OCI-LY3 (cell line): Measurements from ENCODE around the gene RNF121.

Experiments
- H2AFZ ChIP-seq: fragments of 200-600, 300-600 bp; shearing (Covaris generic); 2 replicates; pipeline ENCODE4 v1.6.0; 2014; ENCODE audit warnings: antibody characterized with exemption, low read depth, low read length
- H3K27ac ChIP-seq: fragments of 200-600, 300-600 bp; sonication (generic); 2 replicates; pipeline ENCODE4 v1.5.1; 2014; ENCODE audit warnings: mild to moderate bottlenecking, low read length, moderate library complexity, mixed read lengths
- H3K27me3 ChIP-seq: fragments of 200-600, 300-600 bp; sonication (generic); 2 replicates; pipeline ENCODE4 v1.6.1; 2014; ENCODE audit warnings: low read depth, low read length, mixed read lengths
- H3K36me3 ChIP-seq: fragments of 200-600, 300-600 bp; sonication (generic); replicated peaks from 2 replicates; pipeline ENCODE3; 2014; ENCODE audit warnings: low read depth, low read length, mixed read lengths
- H3K4me1 ChIP-seq: fragments of 300-600, 200-600 bp; sonication (generic); 2 replicates; pipeline ENCODE4 v1.6.1; 2014; ENCODE audit warnings: low read length, mixed read lengths
- H3K4me2 ChIP-seq: fragments of 200-600, 300-600 bp; sonication (generic); 2 replicates; pipeline ENCODE4 v1.6.1; 2014; ENCODE audit warnings: low read length, mixed read lengths
- H3K4me3 ChIP-seq: fragments of 300-600, 200-600 bp; sonication (generic); 2 replicates; pipeline ENCODE4 v1.5.1; 2014; ENCODE audit warnings: antibody characterized with exemption, mild to moderate bottlenecking, low read length, moderate library complexity
- H3K79me2 ChIP-seq: fragments of 300-600, 200-600 bp; shearing (Covaris generic); 2 replicates; pipeline ENCODE4 v1.6.1; 2014; ENCODE audit warnings: mild to moderate bottlenecking, low read length, mixed read lengths
- H3K9ac ChIP-seq: fragments of 300-600, 200-600 bp; shearing (Covaris generic); 2 replicates; pipeline ENCODE4 v1.6.0; 2014; ENCODE audit warnings: mild to moderate bottlenecking, low read length, moderate library complexity
- H3K9me3 ChIP-seq: fragments of 200-600, 300-600 bp; shearing (Covaris generic); 2 replicates; pipeline ENCODE4 v1.6.1; 2014; ENCODE audit warnings: low read length, mixed read lengths; ENCODE audit not compliant: insufficient read depth
- H4K20me1 ChIP-seq: fragments of 200-600, 300-600 bp; sonication (generic); 2 replicates; pipeline ENCODE4 v1.6.1; 2016; ENCODE audit warnings: low read length, mixed read lengths; ENCODE audit not compliant: insufficient read depth
- EZH2phosphoT487 ChIP-seq: fragments of 200-600 bp; shearing (Covaris generic); IDR thresholded peaks from 2 replicates; pipeline ENCODE4 v1.6.1; 2018; ENCODE audit warnings: antibody characterized with exemption, mixed run types, low read depth
- TF ChIP-seq, protein P1 (sequence below): fragments of 200-600, 300-600 bp; sonication (generic); IDR thresholded peaks from 2 replicates; pipeline ENCODE4 v1.5.1; 2014; ENCODE audit warnings: antibody characterized with exemption, low read length, low read depth

Gene RNF121

DNA sequence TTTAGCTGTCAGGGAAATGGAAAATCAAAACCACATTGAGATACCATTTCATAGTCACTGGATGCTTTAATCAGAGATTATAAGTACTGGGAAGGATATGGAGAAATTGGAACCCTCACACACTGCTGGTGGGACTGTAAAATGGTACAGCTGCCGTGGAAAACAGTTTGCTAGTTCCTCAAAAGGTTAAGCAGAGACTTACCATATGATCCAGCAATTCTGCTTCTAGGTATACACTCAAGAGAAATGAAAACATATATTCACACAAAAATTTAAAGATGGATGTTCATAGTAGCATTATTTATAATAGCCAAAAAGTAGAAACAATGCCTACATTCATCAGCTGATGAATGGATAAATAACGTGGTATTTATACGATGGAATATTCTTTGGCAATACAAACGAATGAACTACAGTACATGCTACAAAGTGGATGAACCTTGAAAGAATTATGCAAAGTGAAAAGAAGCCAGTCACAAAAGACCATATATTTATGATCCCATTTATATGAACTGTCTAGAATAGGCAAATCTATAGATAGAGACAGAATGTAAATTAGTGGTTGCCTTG, 23.0 kb downstream of the RNF121 start:
- Histone ChIP-seq H3K27me3 (no peaks in the 10 kb centered on the region), H3K4me3 (no peak overlapping the region), H3K27ac (no peak overlapping the region), H3K4me2 (no peak overlapping the region), H4K20me1 (peaks cover 64% of the 10 kb centered on the region), H3K79me2 (peaks cover 98% of the 10 kb centered on the region), H3K9ac (no peak overlapping the region), H3K4me1 (no peaks in the 10 kb centered on the region), H3K9me3 (no peaks in the 10 kb centered on the region), H3K36me3 (no peaks in the 10 kb centered on the region), H2AFZ (no peak overlapping the region)
- TF ChIP-seq EZH2phosphoT487 = no peak
- TF ChIP-seq, protein P1, sequence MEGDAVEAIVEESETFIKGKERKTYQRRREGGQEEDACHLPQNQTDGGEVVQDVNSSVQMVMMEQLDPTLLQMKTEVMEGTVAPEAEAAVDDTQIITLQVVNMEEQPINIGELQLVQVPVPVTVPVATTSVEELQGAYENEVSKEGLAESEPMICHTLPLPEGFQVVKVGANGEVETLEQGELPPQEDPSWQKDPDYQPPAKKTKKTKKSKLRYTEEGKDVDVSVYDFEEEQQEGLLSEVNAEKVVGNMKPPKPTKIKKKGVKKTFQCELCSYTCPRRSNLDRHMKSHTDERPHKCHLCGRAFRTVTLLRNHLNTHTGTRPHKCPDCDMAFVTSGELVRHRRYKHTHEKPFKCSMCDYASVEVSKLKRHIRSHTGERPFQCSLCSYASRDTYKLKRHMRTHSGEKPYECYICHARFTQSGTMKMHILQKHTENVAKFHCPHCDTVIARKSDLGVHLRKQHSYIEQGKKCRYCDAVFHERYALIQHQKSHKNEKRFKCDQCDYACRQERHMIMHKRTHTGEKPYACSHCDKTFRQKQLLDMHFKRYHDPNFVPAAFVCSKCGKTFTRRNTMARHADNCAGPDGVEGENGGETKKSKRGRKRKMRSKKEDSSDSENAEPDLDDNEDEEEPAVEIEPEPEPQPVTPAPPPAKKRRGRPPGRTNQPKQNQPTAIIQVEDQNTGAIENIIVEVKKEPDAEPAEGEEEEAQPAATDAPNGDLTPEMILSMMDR = no peak

- peaks cover 12% of the 10 kb centered on the region for H3K36me3 ChIP-seq
- no peak overlapping the region for H3K9ac ChIP-seq
- no peak for TF ChIP-seq EZH2phosphoT487
- TF ChIP-seq, protein P1 = no peak
- H3K9me3 ChIP-seq = no peaks in the 10 kb centered on the region
- peaks cover 66% of the 10 kb centered on the region for H4K20me1 ChIP-seq
- H2AFZ ChIP-seq = no peak overlapping the region
- H3K79me2 ChIP-seq = peaks cover 80% of the 10 kb centered on the region
- H3K27me3 ChIP-seq = no peaks in the 10 kb centered on the region
- H3K4me2 ChIP-seq = no peak overlapping the region
- H3K4me3 ChIP-seq = no peak overlapping the region
- H3K27ac ChIP-seq = no peak overlapping the region
- H3K4me1 ChIP-seq = no peaks in the 10 kb centered on the region
These were observed 27.1 kb downstream of the RNF121 start for GRCh38 chr11:71955898-71956456.

DNA sequence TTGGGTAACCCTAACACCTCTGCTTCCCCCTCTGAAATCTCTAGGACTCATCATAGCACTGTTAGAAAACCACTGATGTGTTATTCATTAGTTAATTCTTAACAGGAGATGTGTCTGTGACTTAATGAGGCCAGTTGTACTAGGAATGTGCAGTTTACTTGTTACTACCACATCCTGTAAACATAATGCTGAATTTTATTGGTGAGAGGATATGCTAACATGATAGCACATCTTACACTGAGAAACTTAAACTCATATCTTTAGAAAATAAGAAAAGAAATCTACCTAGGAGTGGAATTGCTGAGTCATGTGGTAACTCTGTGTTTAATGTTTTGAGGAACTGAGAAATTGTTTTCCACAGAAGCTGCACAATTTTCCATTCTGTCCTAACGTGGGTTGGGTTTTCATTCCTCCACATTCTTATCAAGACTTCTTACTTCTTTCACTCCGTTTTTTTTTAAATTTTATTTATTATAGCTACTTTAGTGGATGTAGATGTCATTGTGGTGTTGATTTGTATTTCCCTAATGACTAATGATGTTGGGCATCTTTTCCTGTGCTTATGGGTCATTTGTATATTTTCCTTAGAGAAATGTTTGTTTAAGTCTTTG, 33.7 kb downstream of the RNF121 start:
- H3K9ac ChIP-seq = no peak overlapping the region
- H3K27ac ChIP-seq = peak overlapping the region; percentile 68
- H3K9me3 ChIP-seq = no peaks in the 10 kb centered on the region
- peaks cover 19% of the 10 kb centered on the region for H3K79me2 ChIP-seq
- TF ChIP-seq EZH2phosphoT487 = no peak
- TF ChIP-seq, protein P1 = no peak
- peaks cover 18% of the 10 kb centered on the region for H3K4me1 ChIP-seq
- H3K27me3 ChIP-seq = no peaks in the 10 kb centered on the region
- H3K4me2 ChIP-seq = peak overlapping the region; percentile 45
- H4K20me1 ChIP-seq = peaks cover 23% of the 10 kb centered on the region
- no peak overlapping the region for H2AFZ ChIP-seq
- H3K36me3 ChIP-seq = peaks cover 30% of the 10 kb centered on the region
- H3K4me3 ChIP-seq = 0 out of 2 replicates have a peak overlapping the region, but pooled peaks have one; percentile 2

DNA sequence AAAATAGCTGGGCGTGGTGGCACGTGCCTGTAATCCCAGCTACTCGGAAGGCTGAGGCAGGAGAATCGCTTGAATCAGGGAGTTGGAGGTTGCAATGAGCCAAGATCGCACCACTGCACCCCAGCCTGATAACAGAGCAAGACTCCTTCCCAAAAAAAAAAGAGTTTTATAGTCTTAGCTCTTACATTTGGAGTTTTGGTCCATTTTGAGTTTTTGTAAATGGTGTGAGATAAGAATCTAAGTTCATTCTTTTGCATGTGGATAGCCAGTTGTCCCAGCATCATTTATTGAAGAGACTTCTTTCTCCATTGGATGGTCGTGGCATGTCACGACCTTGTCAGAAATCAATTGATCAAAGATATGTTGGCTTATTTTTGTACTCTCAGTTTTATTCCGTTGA, 34.6 kb downstream of the RNF121 start:
- Histone ChIP-seq H3K9ac (no peak overlapping the region), H3K79me2 (peaks cover 19% of the 10 kb centered on the region), H4K20me1 (peaks cover 23% of the 10 kb centered on the region), H2AFZ (no peak overlapping the region), H3K27me3 (no peaks in the 10 kb centered on the region), H3K4me2 (no peak overlapping the region), H3K9me3 (no peaks in the 10 kb centered on the region), H3K36me3 (peaks cover 34% of the 10 kb centered on the region), H3K4me3 (no peak overlapping the region), H3K27ac (no peak overlapping the region), H3K4me1 (peaks cover 18% of the 10 kb centered on the region)
- TF ChIP-seq, protein P1 = no peak
- TF ChIP-seq EZH2phosphoT487 = no peak
